Neutrophil (primary cell): ENCODE data around the gene ZFYVE27.

Source experiments
- H3K27ac ChIP-seq: fragments of 200-600 bp; sonication (generic); 2 replicates; pipeline ENCODE4 v1.5.1; 2016; ENCODE audit warnings: mild to moderate bottlenecking, moderate library complexity
- H3K27me3 ChIP-seq: fragments of 200-600 bp; sonication (generic); 2 replicates; pipeline ENCODE4 v1.6.0; 2016; ENCODE audit warnings: mild to moderate bottlenecking
- H3K36me3 ChIP-seq: fragments of 200-600 bp; sonication (generic); 2 replicates; pipeline ENCODE4 v1.5.1; 2017
- H3K4me1 ChIP-seq, 2 experiments: fragments of 200-600 bp in 1 of 2; sonication (generic) in 1 of 2; 1 replicate in 1 of 2; 2 replicates in 1 of 2; pipeline versions ENCODE4 v1.5.1 to v1.6.1; 2013 to 2016; ENCODE audit warnings: low read depth in 1 of 2, low read length in 1 of 2, mild to moderate bottlenecking in 1 of 2, moderate library complexity in 1 of 2; ENCODE audit not compliant: control insufficient read depth in 1 of 2, insufficient read depth in 1 of 2
- H3K4me3 ChIP-seq, 2 experiments: fragments of 200-600 bp in 1 of 2; sonication (generic) in 1 of 2; 1 replicate in 1 of 2; 2 replicates in 1 of 2; pipeline ENCODE4 v1.5.1; 2013 to 2016; ENCODE audit warnings: low read depth in 1 of 2, low read length in 1 of 2, mild to moderate bottlenecking in 1 of 2, moderate library complexity in 1 of 2
- H3K9me3 ChIP-seq: fragments of 200-600 bp; sonication (generic); 2 replicates; pipeline ENCODE4 v1.5.1; 2016
- CTCF ChIP-seq: fragments of 200-600 bp; sonication (generic); IDR thresholded peaks from 2 replicates; pipeline ENCODE4 v1.5.1; 2016; ENCODE audit warnings: antibody characterized with exemption

The ZFYVE27 gene

GRCh38 chr10:97736403-97736901, 476 bp upstream of the ZFYVE27 start:
- Histone ChIP-seq H3K9me3 (no peaks in the 10 kb centered on the region), H3K27me3 (no peaks in the 10 kb centered on the region), H3K36me3 (peaks cover 31% of the 10 kb centered on the region), H3K4me1 (peaks cover 17% of the 10 kb centered on the region in 2 experiments), H3K4me3 (peak overlapping the region; percentile 71 to 85), H3K27ac (peak overlapping the region; percentile 93)
- no peak for TF ChIP-seq CTCF

DNA sequence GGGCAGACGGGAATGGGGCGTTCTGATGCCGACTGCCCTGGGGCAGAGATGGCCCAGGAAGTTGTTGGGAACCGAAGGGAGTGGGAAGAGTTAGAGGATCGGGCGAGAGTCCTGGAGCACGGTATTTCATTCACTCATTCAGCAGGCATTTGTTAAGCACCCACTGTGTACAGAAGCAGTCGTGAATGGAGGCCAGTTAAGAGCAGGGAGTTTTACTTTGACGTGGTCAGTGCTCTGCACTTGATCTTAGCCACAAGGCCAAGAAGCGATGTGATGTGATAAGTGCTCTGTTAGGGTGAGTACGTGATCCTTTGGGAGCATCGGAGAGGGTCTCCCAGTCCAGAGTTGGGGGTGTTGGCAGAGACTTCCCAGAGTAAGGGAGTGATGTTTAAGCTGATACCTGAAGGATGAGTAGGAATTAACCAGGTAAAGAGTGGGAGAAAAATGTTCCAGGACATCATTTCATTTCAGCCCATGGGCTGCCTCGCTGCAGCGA, 890 bp downstream of the ZFYVE27 start:
- Histone ChIP-seq H3K9me3 (no peaks in the 10 kb centered on the region), H3K27ac (peak overlapping the region; percentile 93), H3K4me3 (peak overlapping the region; percentile 71 to 85), H3K27me3 (no peaks in the 10 kb centered on the region), H3K4me1 (peaks cover 17% of the 10 kb centered on the region in 2 experiments), H3K36me3 (peaks cover 38% of the 10 kb centered on the region)
- TF ChIP-seq CTCF = no peak

DNA sequence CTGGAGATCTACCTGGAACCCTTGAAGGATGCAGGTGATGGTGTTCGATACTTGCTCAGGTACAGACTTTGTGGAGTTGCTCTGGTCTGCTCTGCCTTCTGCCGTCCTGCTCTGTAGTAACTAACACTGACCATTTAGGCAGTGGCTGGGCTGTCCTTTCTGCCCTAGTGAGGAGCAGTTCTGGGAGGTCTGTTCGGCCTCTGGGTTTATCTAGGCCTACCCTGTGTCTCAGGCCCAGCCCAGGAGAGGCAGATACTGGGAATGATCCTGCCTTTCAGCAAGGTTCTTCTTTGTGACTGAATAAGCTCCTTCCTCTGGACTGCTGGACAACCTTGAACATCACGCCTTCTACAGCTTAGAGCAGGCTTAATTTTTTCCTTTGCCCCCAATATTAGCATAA, 1.7 kb downstream of the ZFYVE27 start:
- Histone ChIP-seq H3K27ac (no peak overlapping the region), H3K9me3 (no peaks in the 10 kb centered on the region), H3K4me3 (peak overlapping the region; percentile 71 to 85), H3K27me3 (no peaks in the 10 kb centered on the region), H3K4me1 (peaks cover 17% of the 10 kb centered on the region in 2 experiments), H3K36me3 (peaks cover 46% of the 10 kb centered on the region)
- TF ChIP-seq CTCF = no peak

DNA sequence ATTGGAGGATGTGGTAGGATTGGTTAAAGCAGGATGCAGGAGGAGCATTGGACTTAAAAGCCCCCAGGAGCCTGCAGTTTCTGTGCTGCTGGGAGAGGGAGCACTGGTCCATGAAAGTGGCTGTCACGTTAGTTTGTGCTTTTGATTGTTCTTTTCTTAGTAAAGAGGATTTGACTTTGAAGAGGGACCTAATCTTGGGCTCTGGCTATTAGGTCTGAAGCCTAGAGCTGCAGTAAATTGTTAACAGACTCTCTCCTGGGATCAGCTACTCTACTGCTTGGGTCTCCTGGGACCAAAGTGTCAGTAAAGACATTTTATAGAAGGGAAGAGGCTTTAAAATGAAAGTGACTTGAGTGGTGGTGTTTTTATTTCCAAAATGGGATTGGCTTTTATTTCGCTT, 3.7 kb downstream of the ZFYVE27 start:
- TF ChIP-seq CTCF = no peak
- no peaks in the 10 kb centered on the region for H3K27me3 ChIP-seq
- peaks cover 17% of the 10 kb centered on the region in 2 experiments for H3K4me1 ChIP-seq
- no peak overlapping the region for H3K4me3 ChIP-seq
- peaks cover 66% of the 10 kb centered on the region for H3K36me3 ChIP-seq
- H3K9me3 ChIP-seq = no peaks in the 10 kb centered on the region
- no peak overlapping the region for H3K27ac ChIP-seq

DNA sequence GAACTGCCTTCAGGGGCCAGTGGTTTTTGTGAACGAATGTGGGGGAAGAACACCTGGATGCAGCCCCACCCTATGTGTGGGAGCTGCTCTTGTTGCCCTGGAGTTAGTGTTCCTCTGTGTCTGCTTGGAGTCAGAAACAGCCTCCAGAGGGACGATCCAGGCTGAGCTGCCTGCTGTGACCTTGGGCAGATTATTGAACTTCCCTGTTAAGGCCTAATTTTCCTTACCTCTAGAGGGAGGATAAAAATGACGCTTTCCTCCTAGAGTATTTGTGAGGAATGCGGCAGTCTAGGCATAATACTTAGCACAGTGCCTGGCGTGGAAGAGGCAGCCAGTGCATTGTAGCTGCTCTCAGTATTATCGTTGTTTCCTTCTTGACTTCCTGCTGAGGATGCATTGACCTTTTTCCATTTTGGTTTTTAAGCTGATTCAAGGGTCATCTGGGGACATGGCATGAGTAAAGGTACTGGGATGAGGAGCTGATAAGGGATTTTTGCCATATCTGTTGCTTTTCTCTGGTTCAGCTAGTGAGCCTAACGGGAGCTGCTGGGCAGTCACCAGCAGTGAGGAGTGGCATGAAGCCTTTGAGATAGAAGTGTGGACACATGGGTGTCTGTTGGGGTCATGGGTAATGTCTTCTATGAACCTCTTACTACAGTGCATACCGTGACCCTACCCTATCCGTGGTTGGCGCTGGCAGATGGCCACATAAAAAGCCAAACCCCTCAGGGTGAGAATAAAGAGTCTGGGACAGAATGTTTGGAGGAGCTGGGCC, 6.4 kb downstream of the ZFYVE27 start:
- Histone ChIP-seq H3K4me3 (no peak overlapping the region), H3K4me1 (peaks cover 4% of the 10 kb centered on the region in 2 experiments), H3K27ac (no peak overlapping the region), H3K36me3 (peaks cover 89% of the 10 kb centered on the region), H3K9me3 (no peaks in the 10 kb centered on the region), H3K27me3 (no peaks in the 10 kb centered on the region)
- no peak for TF ChIP-seq CTCF
